Islet precursor cell (in vitro differentiated cells): ENCODE data around the gene C16orf92.
"Not testable (repeated sequence)": the region's sequence is repeated elsewhere in the genome, so short reads cannot be mapped to it uniquely, and the experiment has no call there.

Source experiments
- DNase-seq: peaks from one replicate; pipeline ENCODE4 v3.0.0-alpha.2; 2018

C16orf92 gene

GRCh38 chr16:30027588-30028437, 4.8 kb downstream of the C16orf92 start:
- DNase-seq: no peak

GRCh38 chr16:30028438-30029076, 5.6 kb downstream of the C16orf92 start:
- peak; percentile 85 for DNase-seq

GRCh38 chr16:30030011-30030685, 7.2 kb downstream of the C16orf92 start:
- DNase-seq: peak; percentile 50

- peak; percentile 57 for DNase-seq
These were observed 7.9 kb downstream of the C16orf92 start, which contains the start of gene TLCD3B for GRCh38 chr16:30030841-30031413. TLCD3B (minus strand) TSS chr16:30031271; CDS start chr16:30030527, 744 bp downstream.

GRCh38 chr16:30031477-30031918, 8.5 kb downstream of the C16orf92 start:
- DNase-seq: peak; percentile 49

GRCh38 chr16:30032083-30032819, 9.3 kb downstream of the C16orf92 start:
- peak; percentile 86 for DNase-seq

- DNase-seq: no peak
These were observed 10.3 kb downstream of the C16orf92 start for GRCh38 chr16:30033270-30033669.

GRCh38 chr16:30040221-30040620, 17.2 kb downstream of the C16orf92 start:
- no peak for DNase-seq

GRCh38 chr16:30040690-30041089, 17.7 kb downstream of the C16orf92 start:
- DNase-seq: not testable (repeated sequence)

GRCh38 chr16:30041841-30042240, 18.8 kb downstream of the C16orf92 start:
- no peak for DNase-seq

- DNase-seq: no peak
These were observed 23.2 kb downstream of the C16orf92 start for GRCh38 chr16:30046178-30046577.

- no peak for DNase-seq
These were observed 23.6 kb downstream of the C16orf92 start for GRCh38 chr16:30046588-30046987.

- no peak for DNase-seq
These were observed 26.9 kb downstream of the C16orf92 start for GRCh38 chr16:30049871-30050270.

GRCh38 chr16:30051518-30051917, 28.5 kb downstream of the C16orf92 start:
- peak; percentile 95 for DNase-seq

- peak; percentile 95 for DNase-seq
These were observed 29.8 kb downstream of the C16orf92 start for GRCh38 chr16:30052671-30053372.

- DNase-seq: peak; percentile 86
These were observed 30.5 kb downstream of the C16orf92 start for GRCh38 chr16:30053376-30054015.

- DNase-seq: no peak
These were observed 31.5 kb downstream of the C16orf92 start for GRCh38 chr16:30054451-30054850.

- peak; percentile 87 for DNase-seq
These were observed 32.1 kb downstream of the C16orf92 start for GRCh38 chr16:30054959-30055553.

- DNase-seq: no peak
These were observed 37.3 kb downstream of the C16orf92 start for GRCh38 chr16:30060346-30060745.

- DNase-seq: peak; percentile 71
These were observed 38.0 kb downstream of the C16orf92 start for GRCh38 chr16:30060836-30061554.
